CMK (cell line): ENCODE data around the gene SDR42E1.

Experiments used
- DNase-seq: peaks from one replicate; pipeline ENCODE4 v3.0.0-alpha.2; 2010; ENCODE audit warnings: low read depth

Gene SDR42E1, protein sequence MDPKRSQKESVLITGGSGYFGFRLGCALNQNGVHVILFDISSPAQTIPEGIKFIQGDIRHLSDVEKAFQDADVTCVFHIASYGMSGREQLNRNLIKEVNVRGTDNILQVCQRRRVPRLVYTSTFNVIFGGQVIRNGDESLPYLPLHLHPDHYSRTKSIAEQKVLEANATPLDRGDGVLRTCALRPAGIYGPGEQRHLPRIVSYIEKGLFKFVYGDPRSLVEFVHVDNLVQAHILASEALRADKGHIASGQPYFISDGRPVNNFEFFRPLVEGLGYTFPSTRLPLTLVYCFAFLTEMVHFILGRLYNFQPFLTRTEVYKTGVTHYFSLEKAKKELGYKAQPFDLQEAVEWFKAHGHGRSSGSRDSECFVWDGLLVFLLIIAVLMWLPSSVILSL

DNA sequence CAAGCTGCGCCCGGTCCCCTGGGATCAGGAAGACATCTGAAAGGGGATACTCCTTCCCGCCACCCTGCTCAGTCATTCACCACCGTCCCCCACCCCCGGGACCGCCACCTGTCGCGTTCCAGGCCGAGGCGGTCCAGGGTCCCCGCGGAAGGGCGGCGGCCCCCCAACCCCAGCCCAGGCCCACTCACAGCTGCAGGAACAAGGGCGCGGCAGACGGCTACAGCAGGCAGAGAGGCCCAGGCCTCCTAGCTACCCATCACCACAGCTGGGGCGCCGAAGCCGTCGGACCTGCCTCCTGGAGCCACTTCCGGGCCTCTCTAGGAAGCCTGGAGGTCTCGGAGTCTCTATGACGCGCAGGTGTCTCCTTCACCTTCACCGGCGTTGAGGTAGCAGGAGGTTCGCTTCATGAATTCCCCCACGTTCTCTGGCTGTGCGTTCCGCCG, at the start of gene SDR42E1:
TSS of gene SDR42E1 (minus strand) at position 272 of the 443 bp plus-strand sequence. CDS start 10,612 bp downstream, outside the sequence.
- DNase-seq: no peak

GRCh38 chr16:82059983-82060421, 48.7 kb upstream of the SDR42E1 start:
- DNase-seq: no peak

- no peak for DNase-seq
These were observed 48.1 kb upstream of the SDR42E1 start for GRCh38 chr16:82059161-82059982.

- no peak for DNase-seq
These were observed 45.3 kb upstream of the SDR42E1 start for GRCh38 chr16:82056550-82056896.

GRCh38 chr16:82055728-82056549, 44.7 kb upstream of the SDR42E1 start:
- no peak for DNase-seq

GRCh38 chr16:82055117-82055516, 43.8 kb upstream of the SDR42E1 start:
- DNase-seq: no peak

GRCh38 chr16:82051656-82052055, 40.4 kb upstream of the SDR42E1 start:
- DNase-seq: no peak

- no peak for DNase-seq
These were observed 39.7 kb upstream of the SDR42E1 start for GRCh38 chr16:82050909-82051357.

DNA sequence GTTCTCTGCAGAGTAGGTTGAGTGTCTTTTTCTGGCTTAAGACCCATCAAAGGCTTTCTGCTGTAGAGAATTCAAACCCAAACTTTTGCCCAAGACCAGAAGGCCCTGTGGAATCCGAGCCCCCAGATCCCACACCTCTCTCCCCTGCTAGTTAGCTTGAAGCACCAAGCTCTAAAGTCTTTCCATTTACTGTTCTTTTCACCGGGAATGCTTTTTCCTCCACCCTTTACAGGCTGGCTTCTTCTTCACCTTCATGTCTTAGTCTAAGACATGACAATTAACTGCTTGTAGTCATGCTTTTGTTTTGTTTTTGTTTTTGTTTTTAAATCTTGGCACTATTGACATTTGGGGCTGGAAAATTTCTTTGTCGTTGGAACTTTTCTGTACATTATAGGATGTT, 39.2 kb upstream of the SDR42E1 start:
- no peak for DNase-seq

DNA sequence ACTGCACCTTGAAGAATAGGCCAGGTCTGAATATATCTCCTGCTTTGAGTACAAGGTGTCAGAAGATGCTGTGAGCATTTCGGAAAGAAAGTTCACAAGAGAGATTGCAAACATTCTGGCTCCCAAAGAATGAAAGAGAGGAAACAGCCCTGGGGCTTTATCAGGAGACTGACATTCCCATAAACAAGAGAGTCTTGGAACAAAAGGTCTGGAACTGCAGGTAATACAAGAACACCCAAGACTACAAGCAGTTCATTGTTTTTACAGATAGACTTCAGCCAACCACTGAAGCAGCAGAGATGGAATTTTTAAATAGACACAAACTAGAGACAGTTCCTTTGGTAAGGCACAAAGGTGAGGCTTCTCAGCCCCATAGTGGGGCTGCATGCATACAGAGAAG, 38.2 kb upstream of the SDR42E1 start:
- no peak for DNase-seq

DNA sequence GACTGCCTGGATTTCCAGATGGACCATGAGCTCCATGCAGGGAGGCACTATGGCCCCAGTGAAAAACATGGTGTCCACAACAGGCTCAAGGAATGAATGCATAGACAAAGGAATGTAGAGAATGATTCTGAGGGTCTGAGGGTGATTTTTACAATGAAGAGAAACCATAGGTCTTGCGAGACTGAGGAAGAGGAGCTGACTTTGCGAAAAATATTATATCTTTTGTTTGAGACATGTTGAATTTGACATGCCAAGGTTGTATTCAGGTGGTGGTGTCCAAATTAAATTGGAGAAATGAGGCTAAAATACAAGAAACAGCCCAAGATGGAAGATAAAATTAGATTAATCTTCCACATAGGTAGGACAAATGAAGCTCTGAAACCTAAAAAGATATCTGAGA, 36.5 kb upstream of the SDR42E1 start:
- DNase-seq: no peak

DNA sequence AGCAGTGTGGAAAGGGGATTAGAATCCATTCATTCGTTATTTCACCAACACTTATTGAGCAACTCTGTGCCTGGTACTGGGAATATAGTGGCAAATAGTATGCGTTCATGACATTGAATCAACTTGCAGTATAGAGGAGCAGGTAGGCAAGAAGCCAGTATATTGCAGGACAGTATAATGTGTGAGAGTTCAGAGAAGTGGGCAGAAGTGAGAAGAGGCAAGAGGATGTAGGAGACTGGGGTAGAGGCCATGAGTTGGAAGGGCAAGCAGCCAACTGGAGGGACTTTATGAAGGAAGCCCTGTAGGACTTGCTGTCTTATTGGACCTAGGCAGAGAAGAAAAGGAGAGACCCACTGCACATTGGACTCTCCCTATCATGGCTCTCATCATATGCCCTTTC, 36.1 kb upstream of the SDR42E1 start:
- no peak for DNase-seq

DNA sequence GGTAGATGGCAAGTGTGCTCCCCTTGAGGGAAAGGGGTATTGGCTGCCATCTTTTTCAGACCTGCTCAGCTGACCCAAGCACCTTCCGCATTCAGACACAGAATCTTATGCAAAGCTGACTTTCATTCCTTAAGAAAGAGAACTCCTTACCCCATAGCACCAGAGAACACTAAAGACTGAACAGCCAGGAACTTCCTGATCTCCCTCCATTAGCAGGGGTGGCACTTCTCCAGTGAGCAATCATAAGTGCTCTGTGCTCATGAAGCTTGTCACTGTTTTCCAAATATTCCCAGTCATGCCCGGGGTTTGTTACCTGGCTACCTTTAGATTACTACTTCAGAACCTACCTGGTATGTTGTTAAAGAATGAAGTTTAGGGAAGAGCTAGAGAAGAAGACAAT, 35.7 kb upstream of the SDR42E1 start:
- no peak for DNase-seq

- DNase-seq: no peak
These were observed 35.3 kb upstream of the SDR42E1 start for GRCh38 chr16:82046541-82046940.

GRCh38 chr16:82045465-82045864, 34.2 kb upstream of the SDR42E1 start:
- no peak for DNase-seq

DNA sequence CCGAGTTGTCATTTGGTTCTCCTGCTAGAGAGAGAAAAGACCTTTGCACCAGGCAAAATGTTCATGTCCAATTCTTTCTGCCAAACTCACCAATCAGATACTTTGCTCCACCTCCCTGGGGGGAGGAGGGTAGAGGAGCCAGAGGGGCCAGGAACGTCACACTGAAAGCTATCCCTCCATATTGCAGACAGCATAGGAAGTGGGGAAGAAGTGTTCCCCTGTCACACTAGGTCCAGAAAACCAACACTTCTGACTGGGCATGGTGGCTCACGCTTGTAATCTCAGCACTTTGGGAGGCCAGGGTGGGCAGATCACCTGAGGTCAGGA, 33.3 kb upstream of the SDR42E1 start:
- DNase-seq: no peak

- DNase-seq: no peak
These were observed 32.7 kb upstream of the SDR42E1 start for GRCh38 chr16:82043680-82044584.

DNA sequence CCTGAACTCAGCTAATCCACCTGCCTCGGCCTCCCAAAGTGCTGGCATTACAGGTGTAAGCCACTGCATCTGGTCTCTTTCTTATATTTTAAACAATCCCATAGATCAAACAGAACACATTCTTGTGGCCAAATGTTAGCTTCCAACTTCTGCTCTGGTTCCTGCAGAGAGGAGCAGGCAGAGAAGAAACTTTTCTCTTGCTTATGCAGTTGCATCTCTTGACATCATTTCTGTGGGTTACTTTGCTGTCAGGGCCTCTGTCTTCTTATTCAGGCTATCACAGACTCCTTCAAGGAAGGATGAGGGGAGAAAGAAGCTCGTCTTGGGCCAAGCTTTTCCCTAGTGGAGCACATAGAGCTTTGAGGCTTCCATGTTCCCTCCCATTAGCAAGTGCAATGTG, 31.6 kb upstream of the SDR42E1 start:
- DNase-seq: no peak

DNA sequence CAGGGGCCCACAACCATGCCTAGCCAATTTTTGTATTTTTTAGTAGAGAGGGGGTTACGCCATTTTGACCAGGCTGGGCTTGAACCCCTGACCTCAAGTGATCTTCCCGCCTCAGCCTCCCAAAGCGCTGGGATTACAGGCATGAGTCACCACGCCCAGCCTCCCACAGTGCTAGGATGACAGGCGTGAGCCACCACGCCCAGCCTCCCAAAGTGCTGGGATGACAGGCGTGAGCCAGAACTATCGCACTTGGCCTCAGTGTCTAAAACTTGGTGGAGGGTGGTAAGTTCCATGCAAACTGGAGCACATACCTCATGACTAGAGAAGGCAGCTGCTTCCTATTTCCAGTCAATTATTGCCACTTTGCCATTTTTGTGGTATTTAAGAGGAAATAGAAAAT, 30.9 kb upstream of the SDR42E1 start:
- DNase-seq: no peak

DNA sequence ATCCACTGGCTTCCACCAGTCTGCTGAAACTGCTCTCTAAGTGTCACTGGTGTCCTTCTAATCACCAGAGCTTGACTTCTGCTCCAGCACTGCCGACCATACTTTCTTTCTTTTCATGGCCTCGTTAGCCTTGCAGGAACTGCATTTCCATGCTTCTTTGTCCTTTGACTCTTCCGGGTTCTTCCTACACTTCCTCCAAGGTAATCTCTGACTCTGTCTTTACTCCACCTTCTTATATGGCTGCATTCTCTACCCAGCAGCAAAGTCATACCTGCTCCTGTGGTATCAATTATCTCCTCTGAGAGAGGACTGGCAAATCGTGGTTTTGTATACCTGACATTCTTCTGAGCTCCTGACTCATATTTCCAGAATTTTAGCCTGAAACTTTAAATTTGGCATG, 30.3 kb upstream of the SDR42E1 start:
- DNase-seq: no peak

DNA sequence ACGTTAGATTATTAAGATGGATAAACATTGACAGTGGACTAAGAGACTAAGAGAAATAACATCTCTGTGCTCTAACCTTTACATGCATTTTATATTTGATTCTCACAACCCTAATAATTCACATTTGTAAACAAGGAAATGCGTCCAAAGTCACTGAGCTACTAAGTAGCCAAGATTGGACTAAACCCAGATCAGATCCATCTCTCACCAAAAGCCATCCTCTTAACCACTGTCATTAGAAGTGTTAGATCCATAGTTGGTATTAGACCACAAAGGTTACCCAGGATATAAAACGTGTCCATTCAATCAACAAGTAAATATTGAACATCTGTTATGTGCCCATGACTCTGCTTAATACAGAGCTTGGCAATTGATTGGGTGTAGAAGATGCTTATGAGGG, 29.0 kb upstream of the SDR42E1 start:
- no peak for DNase-seq
